Uterus (tissue), 2 donors: ENCODE data around the gene TMOD4.

Source experiments
- POLR2A ChIP-seq, 2 donors: fragments of 450-650 bp; IDR thresholded peaks; one replicate each; pipeline ENCODE4 v1.6.1; 2016; ENCODE audit warnings: antibody characterized with exemption in 2 of 2, mild to moderate bottlenecking in 1 of 2, moderate library complexity in 1 of 2
- TF ChIP-seq, protein P1 (sequence below), 4 experiments: fragments of 200-600 bp in 2 of 4; fragments of 450-650 bp in 2 of 4; sonication (generic) in 2 of 4; IDR thresholded peaks; one replicate each; pipeline ENCODE4 v1.5.1; 2016 to 2019; ENCODE audit warnings: antibody characterized with exemption in 4 of 4, mild to moderate bottlenecking in 2 of 4, moderate library complexity in 1 of 4

GRCh38 chr1:151132335-151133017, 43.3 kb downstream of the TMOD4 start:
- no peak for TF ChIP-seq POLR2A (IDR thresholded peaks at IDR 0.05)
- TF ChIP-seq, protein P1, sequence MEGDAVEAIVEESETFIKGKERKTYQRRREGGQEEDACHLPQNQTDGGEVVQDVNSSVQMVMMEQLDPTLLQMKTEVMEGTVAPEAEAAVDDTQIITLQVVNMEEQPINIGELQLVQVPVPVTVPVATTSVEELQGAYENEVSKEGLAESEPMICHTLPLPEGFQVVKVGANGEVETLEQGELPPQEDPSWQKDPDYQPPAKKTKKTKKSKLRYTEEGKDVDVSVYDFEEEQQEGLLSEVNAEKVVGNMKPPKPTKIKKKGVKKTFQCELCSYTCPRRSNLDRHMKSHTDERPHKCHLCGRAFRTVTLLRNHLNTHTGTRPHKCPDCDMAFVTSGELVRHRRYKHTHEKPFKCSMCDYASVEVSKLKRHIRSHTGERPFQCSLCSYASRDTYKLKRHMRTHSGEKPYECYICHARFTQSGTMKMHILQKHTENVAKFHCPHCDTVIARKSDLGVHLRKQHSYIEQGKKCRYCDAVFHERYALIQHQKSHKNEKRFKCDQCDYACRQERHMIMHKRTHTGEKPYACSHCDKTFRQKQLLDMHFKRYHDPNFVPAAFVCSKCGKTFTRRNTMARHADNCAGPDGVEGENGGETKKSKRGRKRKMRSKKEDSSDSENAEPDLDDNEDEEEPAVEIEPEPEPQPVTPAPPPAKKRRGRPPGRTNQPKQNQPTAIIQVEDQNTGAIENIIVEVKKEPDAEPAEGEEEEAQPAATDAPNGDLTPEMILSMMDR (IDR thresholded peaks at IDR 0.05), result no peak
